ENCODE results near the gene MYH9.
A peak's percentile ranks its signal among the peaks of the same experiment; 100 is the strongest.

MYH9 gene

DNA sequence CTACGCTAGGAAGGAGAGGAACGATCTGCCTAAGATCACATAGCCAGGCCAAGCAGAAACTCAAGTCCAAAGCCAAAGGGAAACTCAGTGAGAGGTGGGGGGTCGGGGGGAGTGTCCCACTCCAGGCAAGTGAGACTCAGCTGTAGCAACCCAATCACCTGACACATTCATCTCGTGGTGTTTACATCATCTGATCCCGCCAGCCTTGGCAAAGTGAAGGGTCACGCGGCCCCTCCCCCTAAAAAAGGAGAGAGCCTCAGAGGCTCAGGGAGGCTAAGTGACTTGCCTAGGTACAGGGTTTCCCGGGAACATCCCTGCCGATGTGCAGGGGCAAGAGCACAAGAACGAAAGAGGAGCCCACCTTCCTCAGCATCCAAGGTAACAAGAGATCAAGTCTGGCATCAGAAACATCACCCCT, 21.5 kb downstream of the MYH9 start:
- DNase-seq: peak; percentile 8

DNA sequence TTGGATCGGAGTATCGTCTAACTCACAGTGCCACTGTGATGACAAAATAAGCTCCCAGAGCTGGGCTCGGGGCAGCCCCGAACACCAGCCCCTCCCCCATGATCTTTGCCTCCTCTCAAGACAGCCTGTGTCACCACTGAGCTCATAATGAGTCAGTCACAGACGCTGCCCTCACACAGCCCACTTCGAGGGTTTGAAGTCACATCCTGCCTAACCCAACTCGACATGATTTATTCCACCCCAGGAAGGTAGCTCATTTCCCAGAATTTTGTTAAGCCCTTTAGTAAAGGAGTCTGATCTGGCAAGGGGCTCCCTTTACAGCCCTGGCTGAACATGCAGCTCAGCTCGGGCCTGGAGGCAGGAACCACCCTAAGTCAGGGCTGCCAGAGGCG, 22.8 kb downstream of the MYH9 start:
- DNase-seq: peak; percentile 73

DNA sequence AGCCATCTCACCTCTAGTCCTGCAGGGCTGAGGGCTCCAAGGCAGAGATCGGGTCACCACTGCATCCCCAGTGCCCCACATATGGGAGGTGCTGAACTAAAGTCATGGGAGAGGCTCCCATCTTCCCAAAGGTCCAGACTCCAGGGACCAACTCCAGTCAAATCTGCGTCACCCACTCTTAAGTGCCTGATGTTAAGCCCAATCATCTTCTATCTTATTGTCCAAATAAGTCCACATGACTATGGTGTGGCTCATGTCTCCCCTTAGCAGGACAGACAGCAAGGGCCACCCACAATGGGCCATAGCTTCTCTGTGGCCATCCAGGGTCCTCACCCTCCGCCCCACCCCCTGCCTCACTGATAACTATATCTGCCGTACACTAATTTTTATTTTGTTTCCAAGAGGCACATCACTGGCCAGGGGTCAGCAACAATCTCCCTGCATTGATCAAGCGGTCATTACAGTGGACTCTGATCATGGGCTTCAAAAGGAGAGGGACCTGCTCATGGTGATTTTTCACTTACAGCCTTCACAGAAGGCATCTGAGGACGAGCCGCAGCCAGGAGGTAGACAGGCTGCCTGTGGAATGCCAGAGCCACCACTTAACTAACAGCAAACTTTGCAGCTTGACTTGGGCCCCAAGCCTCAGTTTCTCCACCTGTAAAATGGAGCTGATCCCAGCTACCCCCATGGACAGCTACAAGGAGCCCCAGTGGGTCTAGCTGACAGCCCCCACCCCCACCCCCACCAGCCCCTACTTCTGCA, 23.3 kb downstream of the MYH9 start:
- DNase-seq: peak; percentile 11

DNA sequence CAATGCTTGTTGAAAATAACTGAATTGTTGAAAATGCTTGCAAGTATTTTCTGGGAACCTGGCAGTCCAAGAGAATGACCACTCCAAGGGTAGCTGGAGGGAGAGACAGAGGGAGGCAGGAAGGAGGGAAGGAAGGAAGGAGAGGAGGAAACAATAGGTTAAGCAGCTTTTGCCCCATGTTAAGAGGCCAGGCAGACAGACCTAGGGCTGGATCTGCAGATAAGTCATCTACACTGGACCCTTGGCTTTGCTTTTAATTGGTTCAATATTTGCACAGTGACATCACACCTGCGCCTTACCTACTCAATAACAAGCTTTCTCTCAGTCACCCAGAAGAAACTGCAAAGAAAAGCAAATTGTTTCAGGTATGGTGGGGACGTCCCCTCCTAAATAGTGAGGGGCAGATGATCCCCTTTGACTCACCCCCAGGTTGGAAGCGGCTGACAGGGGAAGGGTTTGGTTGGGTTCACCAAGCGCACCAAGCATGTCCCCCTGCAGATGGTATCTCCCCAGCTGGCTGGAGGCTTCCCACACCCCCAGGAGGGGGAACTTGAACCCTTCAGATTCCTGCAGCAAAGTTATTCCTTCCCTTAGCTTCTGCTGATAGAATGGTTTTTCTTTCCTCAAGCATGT, 24.3 kb downstream of the MYH9 start:
- peak; percentile 67 for DNase-seq

DNA sequence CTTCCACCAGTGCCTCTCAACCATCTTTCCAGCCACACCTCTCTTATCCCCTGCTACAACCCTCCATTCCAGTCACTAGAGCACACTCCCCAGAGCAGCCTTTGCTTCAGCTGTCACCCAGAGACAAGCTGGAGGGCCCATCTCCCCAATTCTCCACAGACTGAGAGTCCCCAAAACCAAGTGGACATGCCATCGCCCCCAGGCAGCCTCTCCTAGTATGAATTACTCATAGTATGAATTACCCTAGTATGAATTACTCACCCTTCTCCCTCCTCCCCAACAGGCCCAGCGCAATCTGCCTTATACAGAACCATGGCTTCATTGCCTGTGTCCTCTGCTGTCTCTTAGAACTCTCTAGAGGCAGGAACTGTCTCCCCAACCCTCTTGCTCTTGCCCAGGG, 24.8 kb downstream of the MYH9 start:
- no peak for DNase-seq

DNA sequence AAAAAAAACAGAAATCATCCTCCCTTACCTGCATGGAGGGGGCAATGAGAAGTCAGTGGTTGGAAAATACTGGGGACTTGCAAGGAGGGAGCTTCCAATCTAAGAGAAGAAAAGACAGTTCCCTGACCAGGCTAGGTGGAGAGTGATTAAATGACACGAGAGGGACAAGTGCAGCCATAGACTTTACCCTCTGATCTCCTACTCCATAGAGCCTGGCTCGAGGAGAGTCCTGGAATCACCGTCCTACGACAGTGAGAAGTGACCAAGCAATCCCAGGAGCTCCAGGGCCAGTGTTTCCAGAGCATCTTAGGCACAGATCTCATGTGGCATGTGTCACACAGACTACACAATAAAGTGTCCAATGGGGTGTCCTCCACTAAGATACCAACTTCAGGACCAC, 25.7 kb downstream of the MYH9 start:
- no peak for DNase-seq

DNA sequence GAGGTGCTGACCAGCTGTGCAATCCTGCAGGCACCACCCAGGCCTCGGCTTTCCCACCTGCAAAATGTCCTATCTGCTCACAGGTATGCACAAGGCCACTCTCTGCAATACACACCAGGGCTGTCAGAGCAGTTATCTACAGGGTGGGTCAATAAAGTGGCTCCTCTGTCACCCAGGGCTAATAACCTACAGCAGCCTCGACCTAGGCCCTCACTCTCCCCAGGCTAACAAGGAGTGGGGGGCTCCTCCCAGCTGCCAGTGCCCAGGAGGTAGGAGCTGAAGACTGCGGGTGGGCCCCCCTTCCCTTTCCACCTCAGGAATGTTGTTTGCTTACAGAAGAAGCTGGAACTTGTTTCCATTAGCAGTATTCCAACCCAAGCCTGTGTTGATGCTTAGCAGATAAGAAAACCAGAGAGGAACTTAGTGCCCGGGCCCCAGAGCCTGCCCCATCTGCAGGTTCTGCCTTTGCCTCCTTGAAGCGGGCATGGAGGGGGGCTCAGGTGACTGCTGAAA, 26.8 kb downstream of the MYH9 start:
- DNase-seq: no peak

DNA sequence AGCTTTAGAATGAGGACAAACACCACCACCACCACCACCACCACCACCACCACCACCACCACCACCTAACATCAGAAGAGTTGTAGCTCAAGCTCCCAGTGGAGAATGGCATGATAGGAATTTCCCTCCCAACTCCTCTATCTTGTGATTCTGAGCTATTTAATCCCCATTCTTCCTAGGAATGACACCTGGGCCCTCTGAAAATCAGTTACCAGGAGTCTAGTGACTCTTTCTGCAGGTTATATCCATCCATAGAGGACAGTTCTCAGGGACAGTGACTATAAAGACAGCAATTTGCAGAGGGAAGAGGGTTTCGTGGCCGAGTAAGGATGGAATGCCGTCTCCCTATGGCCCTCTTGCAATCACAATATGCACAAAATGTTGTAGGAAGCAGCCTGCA, 27.8 kb downstream of the MYH9 start:
- no peak for DNase-seq

DNA sequence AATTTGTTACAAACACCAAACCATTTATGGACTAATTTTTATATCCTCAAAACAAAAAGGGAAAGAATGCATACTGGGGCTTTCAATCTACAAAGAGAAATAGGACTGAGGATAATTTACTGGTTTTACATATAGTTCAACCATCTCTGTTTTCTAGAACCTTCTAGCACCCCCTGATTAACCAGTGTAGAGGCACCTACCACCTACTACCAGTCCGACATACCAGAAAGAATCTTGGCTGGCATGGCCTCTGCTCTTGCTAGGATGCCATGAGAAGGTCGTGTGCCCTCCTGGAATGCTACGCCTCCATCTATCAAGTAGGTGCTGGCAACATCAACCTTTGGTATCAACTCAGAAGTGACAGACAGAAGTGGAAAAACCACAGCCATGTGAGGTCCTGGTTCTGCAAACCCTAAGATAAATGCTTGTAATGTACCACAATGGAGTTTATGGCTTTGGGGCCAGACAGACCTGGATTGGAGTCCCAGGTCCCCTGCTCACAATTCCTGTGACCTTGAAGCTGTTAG, 28.2 kb downstream of the MYH9 start:
- no peak for DNase-seq

DNA sequence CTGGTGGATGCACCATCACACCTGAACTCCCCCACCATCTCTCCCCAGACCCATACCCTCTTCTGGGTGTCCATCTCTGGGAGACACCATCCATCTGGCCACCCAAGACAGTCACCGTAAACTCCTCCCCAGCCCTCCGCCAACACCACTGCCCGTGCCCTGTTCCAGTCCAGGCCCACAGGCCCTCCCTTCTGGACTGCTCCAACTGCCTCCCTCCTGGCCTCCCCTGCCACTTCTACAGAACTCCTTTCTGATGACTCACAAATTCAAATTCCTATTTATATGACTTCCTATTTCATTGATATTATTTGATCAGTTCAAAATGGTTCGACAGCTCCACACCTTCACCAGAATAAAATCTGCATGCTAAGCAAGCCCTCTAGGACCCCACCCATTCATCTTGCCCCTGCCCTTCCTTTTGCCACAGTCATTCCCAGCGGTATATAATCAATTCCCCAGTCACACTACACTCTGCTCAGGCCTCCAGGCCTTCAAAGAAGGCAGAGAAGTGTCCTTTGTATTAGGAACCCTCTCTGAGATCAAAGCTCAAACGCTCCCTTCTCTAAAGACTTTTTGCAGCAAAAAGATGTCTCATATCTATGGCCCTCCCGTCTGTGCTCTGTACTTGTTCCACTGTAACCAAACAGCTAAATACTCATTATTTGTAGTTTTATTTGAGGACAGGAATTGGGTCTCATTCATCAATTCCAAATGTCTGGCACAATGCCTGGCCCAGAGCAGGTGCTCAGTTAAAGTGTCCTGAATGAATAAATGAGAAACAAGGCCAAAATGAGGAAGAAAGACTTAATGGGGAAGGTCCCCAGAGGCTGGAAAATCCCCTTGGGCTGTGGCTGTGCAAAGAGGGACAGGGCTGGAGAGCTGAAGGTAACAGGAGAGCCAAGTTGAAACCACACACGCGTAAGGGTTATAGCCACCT, 29.0 kb downstream of the MYH9 start:
- no peak for DNase-seq

DNA sequence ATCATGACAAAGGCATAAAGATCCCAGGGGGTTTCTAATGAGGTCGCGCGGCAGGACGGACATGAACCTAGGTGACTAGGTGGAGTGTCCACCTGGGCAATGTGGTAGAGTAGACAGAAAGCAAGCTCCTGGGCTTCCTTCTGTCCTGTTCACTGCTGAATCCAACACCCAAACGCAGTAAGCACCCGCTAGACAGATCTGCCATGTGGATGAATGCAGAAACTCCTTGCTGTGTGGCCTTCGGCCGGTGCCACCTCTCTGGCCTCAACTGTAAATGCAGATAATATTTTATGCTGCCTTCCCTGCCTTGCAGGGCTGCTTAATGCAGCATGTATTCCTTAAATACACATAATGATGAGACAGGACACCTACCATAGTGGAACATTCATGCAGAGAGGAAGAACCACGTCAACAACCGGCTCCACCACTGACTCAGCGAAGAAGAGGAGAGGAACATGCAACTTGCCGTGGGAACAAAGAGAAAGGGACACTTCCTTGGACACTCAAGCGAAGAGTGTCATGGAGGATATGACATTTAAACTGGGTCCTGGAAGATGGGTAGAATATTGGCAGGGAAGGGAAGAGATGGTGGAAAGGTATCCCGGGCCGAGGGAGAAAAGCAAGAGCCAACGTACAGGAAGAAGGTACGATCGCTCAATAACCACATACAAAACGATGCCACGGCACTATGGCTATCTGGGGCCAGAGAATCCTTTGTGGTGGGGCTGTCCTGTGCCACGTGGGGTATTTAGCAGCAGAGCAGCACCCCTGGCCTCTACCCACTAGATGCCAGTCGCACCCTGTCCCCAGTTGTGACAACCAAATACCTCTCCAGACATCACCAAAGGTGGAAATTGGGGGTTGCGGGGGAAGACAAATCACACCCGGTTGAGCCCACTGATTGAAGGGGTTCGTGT, 30.8 kb downstream of the MYH9 start:
- no peak for DNase-seq

DNA sequence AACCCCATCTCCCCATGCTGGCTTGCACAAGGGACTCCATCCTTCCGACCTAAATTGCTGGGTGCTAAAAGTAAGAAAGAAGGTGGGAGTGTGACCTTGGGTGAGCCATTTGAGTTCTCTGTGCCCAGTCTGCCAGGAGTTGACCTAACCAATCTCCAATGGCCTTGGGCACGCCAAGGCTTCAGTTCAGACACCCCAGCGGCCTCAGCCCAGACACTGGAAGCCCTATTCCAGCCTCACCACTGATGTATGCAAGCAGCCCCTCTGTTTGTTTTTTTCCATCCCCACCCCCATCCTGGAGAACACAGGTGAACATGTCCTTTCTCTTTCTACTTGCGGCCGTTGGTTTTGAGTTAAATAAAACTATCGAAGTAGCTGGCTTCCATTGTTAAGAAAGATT, 31.9 kb downstream of the MYH9 start:
- no peak for DNase-seq

DNA sequence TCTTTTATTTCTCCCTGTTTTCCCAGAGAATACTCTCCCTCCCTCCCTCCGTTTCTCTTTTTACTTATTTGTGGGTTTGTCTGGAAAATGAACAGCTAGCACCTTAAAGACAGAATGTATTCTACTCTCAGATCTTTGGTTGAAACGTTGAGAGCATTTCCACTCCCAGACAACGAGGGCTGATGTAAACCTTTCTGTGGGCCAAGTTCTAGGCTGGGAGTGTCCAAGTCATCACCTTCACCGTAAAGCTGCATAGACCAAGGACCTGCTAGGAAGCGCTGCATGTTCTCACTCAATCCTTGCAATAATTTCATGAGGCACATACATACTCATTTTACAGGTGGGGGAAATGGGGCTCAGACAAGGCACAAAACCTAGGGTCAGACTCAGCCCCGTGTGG, 32.4 kb downstream of the MYH9 start:
- no peak for DNase-seq

DNA sequence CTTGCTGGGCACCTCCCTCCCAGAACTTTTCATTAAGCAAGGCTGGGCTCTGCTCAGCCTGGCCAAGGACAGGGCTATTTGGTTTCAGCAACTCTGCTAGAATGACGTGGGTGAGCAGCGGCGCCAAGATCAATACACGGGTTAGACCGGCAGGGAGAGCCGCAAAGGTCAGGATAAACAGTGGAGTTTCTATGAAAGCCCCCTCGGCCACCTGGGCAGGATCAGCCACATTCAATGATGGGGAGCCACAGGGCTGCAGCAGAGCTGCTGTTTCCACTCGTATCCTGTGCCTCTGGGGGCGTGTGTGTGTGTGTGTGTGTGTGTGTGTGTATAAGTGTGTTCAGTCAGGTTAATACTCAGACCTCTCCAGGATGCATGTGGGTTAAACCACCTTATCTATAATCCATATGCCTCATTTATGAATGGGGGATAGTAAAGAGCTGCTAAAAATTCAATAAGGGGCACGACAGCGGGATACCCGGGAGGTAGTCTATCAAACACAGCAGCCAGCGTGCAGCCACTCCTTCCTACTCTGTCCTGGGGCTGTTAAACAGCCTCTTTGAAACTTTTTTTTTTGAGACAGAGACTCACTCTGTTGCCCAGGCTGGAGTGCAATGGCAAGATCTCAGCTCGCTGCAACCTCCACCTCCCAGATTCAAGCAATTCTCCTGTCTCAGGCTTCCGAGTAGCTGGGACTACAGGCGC, 34.8 kb downstream of the MYH9 start:
- DNase-seq: no peak

DNA sequence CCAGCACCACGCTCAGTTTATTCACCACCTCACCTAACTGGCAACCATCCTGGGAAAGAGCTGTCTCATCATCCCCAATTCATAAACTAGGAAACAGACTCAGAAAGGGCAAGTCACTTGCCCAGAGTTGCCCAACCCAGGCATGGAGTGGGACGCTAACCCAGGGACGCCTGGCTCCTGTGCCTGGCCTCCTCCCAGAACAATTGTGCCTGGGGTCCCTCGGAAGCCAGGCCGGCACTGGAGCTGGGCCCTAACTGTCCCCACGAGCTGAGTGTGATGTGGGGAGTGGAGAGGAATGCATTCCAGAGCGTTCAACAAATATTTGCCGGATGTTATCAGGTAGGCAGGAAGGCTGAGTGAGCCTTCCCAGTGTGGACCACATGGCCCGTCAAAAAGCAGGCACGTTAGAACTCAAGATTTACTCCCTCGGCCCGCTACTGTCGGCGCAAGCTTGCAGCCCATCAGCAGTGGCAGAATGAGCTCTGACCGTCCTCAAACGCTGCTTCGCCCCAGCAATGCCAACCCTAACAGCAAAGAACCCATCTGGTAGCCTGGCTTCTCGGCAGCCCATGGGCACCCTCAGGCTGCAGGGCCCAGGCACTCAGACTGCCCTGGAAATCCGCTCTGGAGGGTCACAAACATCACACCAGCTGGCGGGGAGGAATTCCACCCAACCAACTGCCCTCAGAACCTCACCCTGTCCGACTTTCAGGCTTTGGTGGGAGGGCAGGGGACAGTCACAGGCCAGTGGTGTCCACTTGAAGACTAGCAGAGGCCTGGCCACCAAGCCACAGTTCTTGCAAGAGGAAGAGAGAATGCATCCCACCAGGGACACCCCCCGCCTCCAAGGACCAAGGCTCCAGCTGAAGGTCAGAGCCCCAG, 35.6 kb downstream of the MYH9 start:
- DNase-seq: no peak

DNA sequence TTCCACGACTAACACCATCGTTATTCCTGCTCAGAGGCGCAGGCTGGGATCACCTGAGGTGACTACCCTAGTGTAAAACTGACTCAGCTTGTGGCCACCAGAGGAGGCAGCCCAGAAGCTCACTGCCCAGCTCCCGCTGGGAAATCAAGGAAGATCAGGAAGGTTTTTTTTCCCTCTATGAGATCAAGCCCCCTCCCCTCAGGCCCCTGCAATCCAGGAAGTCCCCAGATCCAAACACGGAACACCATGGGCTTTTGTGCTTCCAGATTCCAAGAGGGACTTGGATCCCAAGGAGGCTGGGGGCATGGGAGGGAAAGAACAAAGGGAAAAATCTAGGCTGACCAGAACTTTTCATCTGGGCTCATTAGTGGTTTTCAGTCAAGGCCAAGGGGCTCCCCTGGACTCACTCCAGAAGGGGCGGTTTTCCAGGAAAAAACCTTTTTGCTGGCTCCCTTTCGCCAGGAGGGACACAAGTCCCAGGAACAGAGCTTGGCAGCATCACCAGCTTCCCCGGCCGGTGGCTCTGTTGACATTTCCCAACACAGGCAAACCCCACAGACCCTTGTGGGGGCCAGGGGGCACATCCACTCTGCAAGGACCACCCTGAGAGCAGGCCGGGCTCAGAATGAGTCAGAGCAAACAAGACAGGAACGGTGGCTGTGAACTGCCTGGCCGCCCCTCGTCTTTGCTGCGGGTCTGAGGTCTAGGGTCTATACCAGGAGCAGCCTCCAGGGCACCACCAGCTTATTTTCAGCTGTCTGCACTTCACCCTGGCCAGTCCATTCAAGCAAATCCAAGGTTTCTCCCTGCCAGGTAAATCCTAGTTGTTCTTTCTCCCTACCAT, 36.8 kb downstream of the MYH9 start:
- DNase-seq: no peak

DNA sequence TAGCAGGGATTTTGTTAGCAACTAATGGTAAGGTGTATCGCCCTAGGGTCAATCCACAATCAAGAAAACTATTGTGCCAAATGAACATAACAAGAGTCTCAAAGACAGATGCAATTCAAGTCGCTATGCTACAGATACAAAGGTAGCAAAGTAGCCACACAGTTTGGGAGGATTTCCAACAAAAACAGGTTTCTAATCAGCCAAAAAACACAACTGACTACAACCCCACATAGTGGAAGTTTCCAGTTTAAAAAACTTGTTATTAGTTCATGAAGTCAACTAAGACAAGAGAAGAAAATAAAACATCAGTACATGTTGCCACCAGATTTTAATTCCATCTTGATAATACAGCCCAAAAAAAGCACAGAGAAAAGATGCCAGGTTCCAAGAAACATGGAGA, 38.0 kb downstream of the MYH9 start:
- DNase-seq: no peak

DNA sequence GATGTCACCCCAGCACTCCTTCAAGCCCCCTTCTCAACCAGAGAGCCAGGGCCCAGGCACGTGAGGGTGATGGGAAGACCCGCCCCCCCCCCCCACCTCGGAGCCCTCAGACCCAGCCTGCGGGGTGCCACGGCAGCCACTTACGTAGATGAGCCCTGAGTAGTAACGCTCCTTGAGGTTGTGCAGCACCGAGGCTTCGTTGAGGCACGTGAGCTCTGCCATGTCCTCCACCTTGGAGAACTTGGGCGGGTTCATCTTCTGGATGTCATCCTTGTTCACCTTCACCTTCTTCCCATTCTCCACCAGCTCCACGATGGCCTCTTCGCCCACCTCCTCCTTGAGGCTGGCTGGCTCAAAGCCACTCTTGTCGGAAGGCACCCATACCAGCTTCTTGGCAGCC, 39.0 kb downstream of the MYH9 start:
- DNase-seq: no peak

DNA sequence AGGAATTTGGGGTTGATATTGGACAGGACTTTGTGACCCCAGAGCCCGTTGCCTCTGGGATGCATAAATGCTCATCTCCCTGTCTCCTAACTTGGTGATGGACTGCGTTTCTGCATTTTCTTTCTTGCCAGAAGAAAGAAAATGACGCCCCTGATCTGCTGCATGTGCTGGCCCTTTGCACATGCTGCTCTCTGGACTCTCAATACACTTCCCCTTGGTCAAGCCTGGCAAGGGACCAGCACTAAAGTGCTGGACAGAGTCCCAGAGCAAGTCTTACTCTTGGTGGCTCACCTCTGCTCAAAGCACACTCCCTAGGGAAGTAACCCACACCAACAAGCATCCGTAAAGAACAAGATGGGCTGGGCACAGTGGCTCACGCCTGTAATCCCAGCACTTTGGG, 40.7 kb downstream of the MYH9 start:
- DNase-seq: no peak

Data from DMS53 (cell line).